K562 treated with DMSO at 1 percent for 4 hours (cell line): ENCODE results near the gene SUGP1. TPM values are rescaled to one million over a fixed set of nuclear protein-coding genes. Genes with fewer than 3 reads are reported as not detected.

Source experiments
- total RNA-seq: library from RNA; unstranded; fragments of 300-600 nt; gene quantifications from 2 replicates; pipeline ENCODE4 v1.2.3, GENCODE V29; 2022; ENCODE audit not compliant: insufficient read depth

SUGP1 gene, protein sequence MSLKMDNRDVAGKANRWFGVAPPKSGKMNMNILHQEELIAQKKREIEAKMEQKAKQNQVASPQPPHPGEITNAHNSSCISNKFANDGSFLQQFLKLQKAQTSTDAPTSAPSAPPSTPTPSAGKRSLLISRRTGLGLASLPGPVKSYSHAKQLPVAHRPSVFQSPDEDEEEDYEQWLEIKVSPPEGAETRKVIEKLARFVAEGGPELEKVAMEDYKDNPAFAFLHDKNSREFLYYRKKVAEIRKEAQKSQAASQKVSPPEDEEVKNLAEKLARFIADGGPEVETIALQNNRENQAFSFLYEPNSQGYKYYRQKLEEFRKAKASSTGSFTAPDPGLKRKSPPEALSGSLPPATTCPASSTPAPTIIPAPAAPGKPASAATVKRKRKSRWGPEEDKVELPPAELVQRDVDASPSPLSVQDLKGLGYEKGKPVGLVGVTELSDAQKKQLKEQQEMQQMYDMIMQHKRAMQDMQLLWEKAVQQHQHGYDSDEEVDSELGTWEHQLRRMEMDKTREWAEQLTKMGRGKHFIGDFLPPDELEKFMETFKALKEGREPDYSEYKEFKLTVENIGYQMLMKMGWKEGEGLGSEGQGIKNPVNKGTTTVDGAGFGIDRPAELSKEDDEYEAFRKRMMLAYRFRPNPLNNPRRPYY
- total RNA-seq, result 36.1 and 51.6 TPM in 2 replicates

GRCh38 chr19:19320361-19321140 is at the start of gene SUGP1, which contains the start of gene MAU2:
Gene SUGP1 (minus strand): TSS chr19:19320509. CDS start chr19:19320496, 13 bp downstream.
Gene MAU2 (plus strand): TSS chr19:19320829. CDS start chr19:19320860, 31 bp downstream.

Other genes with a start within 250 kb of the SUGP1 start
- 38.7 and 41.5 TPM in 2 replicates for gene TMEM161A, start 182.0 kb downstream of the SUGP1 start, total RNA-seq
- gene MEF2B, start 150.2 kb downstream of the SUGP1 start, total RNA-seq, result 10.8 and 12.1 TPM in 2 replicates
- gene BORCS8, start 128.4 kb downstream of the SUGP1 start, total RNA-seq, result 9.9 and 14.2 TPM in 2 replicates
- 148 and 160 TPM in 2 replicates for gene RFXANK, start 128.3 kb downstream of the SUGP1 start, total RNA-seq
- 12.3 and 18.1 TPM in 2 replicates for gene NR2C2AP, start 117.1 kb downstream of the SUGP1 start, total RNA-seq
- gene NCAN, start 108.6 kb downstream of the SUGP1 start, total RNA-seq, result not detected in 2 replicates
- not detected in 2 replicates for gene TM6SF2, start 47.2 kb downstream of the SUGP1 start, total RNA-seq
- 30.0 and 33.5 TPM in 2 replicates for gene MAU2, start 320 bp upstream of the SUGP1 start, total RNA-seq
- 53.4 and 59.7 TPM in 2 replicates for gene GATAD2A, start 85.2 kb upstream of the SUGP1 start, total RNA-seq
- 3.0 and 6.0 TPM in 2 replicates for gene TSSK6, start 195.0 kb upstream of the SUGP1 start, total RNA-seq
- gene NDUFA13, start 195.7 kb upstream of the SUGP1 start, total RNA-seq, result 313 and 415 TPM in 2 replicates
- gene YJEFN3, start 208.4 kb upstream of the SUGP1 start, total RNA-seq, result 1.7 and 6.6 TPM in 2 replicates
- 1.2 and 2.0 TPM in 2 replicates for gene CILP2, start 217.8 kb upstream of the SUGP1 start, total RNA-seq